ELF-1 (cell line): ENCODE measurements around the gene CTRB1.
"Not testable (repeated sequence)": the region's sequence is repeated elsewhere in the genome, so short reads cannot be mapped to it uniquely, and the experiment has no call there.

Experiments
- DNase-seq: peaks from one replicate; pipeline ENCODE4 v3.0.0-alpha.2; 2016; ENCODE audit warnings: low read depth, low spot score

Gene CTRB1

DNA sequence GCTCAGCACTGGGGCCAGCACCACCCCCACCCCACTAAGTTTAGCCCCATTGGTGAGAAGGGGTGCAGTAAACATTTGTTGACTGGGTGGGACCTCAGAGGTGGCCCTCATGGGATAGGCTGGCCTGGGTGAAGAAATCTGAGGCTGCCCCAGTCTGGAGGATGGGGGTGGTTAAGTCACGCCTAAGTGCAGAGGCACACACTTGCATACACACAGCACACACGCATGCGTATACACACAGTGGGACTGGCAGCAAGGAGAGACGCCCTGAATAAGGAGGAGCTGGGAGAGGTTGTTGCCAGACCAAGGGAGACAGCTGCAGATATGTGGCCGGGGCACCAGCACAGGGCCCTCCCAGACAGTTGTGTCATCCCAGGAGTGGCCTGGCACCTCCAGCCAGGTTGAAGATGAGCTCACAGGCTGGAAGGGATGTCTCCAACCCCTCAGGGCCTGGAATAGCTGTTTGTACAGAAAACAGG is 35.6 kb downstream of the CTRB1 start:
- DNase-seq = peak; percentile 85

- DNase-seq = peak; percentile 41
Observed at GRCh38 chr16:75256059-75256571, 37.3 kb downstream of the CTRB1 start.

DNA sequence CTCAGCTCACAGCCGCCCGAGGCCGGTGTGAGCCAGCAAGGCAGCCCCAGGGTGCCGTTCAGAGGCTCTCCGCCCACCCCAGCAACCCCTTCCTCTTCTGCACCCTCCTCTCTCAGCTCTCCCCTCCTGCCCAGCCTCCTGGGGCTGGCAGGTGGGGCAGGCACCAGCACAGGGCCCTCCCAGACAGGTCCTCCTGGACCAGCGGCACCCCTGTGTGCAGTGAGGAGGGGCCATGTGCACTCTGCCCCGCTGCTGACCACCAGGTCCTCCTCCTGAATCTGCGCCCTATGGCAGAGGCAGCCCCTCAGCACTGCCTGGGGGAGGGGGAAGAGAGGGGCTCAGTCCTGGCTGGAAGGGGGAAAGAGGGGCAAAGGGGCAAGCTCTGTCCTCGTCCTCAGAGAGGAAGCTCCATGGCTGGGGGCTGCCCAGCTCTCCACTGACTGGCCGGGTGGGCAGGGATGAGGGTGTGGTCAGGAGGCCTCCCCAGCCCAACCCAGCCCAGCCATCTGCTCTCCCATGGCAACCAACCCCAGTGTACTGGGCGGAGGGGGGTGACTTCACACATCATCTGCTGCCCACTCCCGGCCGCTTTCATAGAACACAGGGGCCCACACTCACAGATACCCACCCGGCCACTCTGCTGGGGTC is 38.0 kb downstream of the CTRB1 start:
- DNase-seq = peak; percentile 74

GRCh38 chr16:75257886-75258806 is 39.4 kb downstream of the CTRB1 start:
- no peak for DNase-seq

GRCh38 chr16:75258807-75259141 is 40.0 kb downstream of the CTRB1 start:
- no peak for DNase-seq

DNA sequence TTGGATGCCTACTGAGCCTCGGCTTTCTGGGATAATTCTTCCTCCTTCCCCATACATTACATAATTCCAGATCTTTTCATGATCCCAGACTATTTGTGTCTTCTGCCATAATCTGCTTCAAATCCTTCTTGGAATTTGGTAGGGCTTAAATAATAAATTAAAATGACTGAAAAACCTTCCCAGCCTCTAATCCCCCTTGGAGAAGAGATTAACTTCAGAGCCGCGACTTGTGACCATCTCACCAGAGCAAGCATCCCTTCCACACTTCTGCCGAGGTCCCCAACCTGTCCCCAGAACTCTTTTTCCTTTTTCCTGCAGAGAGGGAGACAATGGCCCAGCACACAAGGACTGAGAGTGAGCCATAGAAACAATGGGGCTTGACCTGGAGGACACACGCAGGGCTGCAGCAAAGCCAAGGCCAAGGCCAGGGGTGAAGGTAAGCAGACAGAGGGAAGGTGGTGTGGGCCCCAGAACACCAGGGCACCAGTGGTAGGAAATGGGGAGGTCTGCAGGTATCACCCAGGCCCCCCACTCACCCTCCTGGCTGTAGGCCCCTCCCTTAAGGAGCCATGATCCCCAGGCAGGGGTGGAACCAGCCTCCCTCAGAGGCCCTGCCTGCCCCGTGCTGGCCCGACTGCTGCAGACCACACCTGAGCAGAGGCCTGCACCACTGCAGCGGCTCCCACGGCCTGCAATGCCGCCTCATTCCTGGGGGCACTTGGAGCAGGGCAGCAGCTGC is 42.2 kb downstream of the CTRB1 start:
- no peak for DNase-seq

DNA sequence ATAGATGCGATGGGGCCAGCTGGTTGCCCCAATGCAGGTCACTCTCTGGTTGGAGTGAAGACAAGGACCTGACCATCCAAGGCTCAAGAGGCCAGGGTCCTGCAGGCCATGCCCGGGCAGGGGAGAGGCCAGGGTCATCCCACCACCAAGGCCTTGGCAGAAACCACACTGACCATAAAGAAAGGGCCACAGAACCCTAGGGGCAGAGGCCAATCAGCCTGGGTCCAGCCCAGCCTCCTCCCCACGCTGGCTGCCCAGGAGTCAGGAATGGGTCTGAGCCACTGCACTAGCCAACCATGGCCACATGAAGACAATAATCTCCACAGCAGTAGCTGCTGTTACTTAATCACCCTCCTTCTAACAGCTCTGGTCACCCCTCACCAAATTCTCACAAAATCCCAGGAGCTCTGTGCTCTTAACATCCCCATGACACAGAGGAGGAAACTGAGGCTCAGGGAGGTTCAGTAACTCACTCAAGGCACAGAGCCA is 42.8 kb downstream of the CTRB1 start:
- DNase-seq = no peak

DNA sequence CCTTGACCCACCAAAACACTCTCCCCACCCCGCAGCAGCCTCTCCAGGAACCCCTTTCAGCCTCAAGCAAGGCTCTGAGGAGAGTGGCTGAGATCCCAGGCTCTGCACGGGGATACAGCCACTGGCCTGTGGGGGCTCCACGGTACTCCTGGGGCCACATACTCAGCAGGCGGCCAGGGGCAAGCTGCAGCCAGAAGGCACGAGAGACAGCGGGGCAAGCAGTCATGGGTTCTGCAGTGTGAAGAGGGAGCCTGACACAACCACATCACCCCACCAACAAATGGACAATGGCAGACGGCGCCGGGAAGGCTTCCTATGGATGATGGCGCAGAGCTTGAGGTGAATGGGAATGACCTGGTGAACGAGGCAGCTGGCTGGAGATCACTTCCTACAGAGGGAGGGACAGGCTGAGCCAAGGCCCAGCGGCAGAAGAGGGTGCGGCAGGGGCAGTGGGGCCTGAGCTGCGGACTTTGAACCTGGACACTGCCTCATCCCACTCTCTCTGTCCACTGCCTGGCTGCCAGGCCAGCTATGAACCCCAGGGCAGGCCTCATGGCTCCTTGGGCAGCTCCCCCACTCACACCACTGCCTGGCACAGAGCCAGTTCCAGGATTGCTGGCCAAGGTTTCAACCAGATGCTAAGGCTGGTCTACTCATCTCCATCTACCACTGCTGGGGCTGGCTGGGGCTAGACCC is 43.5 kb downstream of the CTRB1 start:
- no peak for DNase-seq

GRCh38 chr16:75262800-75263127 is 44.0 kb downstream of the CTRB1 start:
- no peak for DNase-seq

DNA sequence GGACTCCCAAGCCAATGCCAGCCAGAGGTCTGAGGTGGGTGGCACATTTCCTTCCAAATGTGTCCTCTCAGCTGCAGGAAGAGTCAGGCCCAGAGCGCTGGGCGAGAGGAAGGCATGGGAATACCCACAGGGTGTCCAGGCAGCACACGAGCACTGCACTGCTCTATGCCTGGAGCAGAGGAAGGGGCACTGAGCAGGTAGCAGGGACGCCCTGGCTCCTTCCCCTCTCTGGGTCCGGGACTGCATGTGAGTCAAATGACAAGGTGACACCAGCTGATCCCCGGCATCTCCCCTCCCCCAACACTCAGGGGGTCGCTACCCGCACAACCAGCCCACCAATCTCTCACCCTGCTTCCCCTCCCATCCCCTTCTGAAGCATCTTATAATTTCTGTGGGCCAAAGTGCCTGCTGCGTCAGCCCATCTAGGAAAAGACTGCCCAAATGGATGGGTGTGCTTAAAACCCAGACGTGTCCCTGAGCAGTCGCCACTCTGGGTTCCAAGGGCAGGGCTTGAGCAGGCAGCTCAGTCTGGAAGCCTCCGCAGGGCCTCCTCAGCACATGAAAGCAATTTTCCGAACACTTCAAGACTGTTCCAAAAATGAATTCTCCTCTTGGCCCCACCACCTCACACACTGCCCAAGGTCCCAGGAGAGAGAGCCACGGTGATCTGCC is 44.6 kb downstream of the CTRB1 start:
- no peak for DNase-seq

GRCh38 chr16:75263963-75264445 is 45.2 kb downstream of the CTRB1 start:
- DNase-seq = no peak

DNA sequence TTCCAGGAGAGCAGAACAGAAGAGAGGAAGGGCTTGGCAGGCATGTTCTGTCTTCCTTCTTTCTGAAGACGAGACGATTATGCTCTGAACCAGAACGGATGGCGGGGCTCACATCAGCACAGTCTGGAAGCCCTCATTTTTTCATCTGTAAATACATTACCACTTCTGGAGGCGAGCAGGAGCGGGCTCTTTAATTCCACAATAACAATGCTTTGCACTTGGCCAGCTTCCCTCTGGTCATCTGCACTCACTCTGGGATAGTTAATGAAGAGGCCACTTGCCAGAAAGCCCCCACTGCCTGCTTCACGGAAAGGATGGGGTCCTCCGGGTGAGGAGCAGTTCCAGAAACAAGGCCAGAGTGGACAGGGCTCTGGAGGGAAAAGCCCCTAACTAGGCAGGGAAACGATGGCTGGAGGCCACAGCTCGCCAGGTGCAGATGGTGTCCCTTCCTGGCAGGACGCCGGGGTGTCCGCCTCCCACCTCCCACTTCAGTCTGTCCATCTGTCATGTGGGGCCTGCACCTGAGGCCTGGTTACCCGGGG is 45.7 kb downstream of the CTRB1 start:
- no peak for DNase-seq

- DNase-seq = no peak
Observed at GRCh38 chr16:75264999-75265910, 46.5 kb downstream of the CTRB1 start.

DNA sequence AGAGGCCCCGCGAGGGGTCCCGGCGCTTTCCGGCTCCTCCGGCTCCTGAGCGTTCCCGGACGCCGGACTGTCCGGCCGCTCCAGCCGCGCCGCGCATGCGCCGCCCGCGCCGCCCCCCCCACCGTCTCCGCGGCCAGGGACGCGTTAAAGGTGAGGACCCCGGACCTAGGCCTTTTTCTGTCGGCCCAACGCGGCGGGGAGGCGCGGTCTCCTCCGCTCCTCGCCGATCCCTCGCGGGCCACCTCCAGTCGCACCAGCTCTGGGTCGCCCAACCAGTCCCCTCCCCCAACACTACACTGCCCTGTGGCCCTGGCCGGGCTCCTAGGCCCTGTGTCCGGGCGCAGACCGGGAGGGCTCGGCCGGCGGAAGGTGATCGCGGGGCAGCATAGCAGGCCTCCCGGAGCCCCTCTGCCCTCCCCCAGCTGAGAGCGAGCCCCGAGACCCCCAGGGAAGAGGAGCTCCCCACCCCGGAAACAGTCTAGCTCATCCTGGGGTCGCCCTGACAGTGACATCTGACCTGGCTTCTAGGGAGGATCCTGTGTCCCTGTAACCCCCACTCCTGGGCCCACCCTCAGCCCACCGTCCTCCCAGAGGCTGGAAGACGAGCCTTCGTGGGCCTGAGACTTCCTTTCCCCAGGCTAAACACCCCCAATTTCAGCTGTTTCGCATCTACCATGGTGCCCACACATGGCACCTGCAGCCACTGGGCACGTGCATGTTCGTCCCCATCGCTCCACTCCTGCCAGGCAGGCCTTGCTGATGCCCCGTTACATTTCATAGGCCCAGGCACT is 47.3 kb downstream of the CTRB1 start:
- peak; percentile 95 for DNase-seq

DNA sequence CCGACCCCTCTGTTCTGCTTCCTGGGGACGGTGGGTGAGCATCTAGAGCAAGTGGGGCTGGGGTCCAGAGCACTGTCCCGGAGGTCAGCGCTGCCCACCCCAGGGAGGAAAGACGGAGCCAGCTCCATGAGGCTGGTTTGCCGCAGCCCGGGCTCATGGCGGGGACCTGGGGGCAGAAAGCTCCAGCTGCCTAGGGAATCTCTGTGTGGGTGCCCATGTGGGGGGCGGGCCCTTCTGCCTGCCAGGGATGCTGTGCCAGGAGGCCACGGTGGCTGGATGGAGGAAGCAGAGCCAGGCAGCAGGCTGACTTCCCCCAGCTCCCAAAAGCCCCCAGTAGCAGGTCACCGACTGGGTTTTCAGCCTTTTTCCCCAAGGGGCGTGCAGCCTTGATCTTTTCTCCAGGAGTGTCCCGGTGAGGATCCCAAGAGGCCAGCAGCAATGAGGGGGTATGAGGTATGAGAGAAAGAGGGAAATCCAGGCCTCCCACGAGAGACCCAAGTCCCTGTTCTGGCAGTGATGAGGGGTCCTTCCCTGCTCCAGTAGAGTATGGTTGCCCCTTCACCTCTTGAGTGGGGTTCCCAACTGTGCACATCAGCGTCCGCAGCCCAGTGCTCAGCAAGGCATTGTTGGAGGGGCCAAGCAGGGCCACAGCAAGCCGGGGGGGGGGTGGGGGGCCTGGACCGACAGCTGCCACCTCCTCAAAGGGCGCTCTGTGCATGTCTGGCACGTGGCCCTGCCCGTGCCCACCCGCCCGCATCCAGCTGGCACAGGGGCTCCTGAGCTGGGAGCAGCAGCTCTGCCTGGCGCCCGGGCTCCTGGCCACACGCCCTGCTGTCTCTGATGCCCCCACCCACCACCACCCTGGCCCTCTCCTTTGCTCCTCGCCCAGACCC is 48.2 kb downstream of the CTRB1 start:
- DNase-seq = no peak

DNA sequence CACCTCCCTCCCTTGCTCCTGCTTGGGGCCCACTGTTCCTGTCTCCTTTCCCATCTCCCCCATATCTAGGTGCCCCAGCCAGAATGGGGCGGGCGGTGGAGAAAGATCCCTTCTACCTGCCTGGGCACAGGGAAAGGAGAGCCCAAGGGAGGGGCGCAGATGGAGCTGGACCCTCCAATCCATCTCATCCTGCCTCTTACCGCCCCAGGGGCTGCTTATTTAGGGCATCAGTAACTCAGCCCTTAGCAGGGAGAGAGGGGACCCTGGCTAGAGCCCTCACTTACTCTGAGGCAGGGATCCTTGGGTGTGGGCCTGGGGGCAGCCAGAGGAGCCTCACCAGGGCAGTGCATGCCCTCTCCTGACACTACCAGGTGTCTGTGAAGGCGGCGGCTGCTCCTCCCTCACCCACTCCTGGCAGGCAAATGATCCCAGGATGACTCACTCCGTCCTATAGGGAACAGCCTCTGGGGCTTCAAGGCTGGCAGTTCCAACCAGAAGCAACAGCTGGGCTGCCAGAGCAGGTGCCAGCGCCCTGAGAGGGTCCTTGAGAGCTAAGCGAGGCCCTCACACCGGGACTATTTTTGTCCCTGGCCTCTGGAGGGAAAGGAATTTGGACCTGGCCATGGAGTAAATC is 49.0 kb downstream of the CTRB1 start:
- no peak for DNase-seq

DNA sequence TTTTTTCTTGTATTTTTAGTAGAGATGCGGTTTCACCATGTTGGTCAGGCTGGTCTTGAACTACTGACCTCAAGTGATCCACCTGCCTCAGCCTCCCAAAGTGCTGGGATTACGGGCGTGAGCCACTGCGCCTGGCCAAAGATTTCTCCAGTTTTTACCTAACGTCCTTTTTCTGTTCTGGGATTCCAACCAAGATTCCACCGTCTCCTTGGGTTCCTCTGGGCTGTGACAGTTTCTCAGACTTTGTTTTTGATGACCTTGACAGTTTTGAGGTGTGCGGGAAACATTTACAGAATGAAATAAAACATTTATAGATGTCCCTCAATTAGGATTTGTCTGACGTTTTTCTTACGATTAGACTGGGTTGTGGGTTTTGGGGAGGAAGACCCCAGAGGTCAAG is 50.6 kb downstream of the CTRB1 start:
- DNase-seq = not testable (repeated sequence)
